ENCODE data around the gene PDXDC1.

DNA sequence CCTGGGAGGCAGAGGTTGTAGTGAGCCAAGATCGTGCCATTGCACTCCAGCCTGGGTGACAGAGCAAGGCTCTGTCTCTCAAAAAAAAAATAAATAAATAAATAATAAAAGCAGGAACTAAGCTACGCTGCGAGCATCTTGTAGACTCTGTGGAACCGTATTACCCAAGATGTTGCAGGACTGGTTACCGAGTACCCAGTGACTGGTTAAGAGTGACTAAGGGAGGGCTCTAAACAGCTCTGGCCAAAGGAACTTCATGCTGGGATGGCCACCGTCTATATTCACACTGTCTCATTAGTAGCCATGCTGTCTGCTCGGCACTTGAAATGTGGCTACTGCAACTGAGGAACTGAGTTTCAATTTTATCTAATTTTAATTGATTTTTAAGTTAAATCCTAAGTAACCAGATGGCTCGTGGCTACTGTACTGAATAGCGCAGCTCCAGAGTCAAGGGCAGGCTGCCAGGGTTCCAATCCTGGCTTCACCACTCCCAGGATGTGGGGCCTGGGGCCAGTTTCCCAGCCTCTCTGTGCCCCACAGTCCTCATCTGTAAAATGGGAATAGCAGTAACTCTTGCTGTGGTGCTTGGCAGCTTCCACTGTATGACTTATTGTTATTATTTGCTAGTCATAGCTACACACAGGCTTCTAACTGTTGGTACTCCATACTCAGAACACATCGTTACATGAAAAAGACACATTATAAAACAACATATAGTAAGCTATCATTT is 78.1 kb downstream of the PDXDC1 start:
- TF ChIP-seq, protein P1, sequence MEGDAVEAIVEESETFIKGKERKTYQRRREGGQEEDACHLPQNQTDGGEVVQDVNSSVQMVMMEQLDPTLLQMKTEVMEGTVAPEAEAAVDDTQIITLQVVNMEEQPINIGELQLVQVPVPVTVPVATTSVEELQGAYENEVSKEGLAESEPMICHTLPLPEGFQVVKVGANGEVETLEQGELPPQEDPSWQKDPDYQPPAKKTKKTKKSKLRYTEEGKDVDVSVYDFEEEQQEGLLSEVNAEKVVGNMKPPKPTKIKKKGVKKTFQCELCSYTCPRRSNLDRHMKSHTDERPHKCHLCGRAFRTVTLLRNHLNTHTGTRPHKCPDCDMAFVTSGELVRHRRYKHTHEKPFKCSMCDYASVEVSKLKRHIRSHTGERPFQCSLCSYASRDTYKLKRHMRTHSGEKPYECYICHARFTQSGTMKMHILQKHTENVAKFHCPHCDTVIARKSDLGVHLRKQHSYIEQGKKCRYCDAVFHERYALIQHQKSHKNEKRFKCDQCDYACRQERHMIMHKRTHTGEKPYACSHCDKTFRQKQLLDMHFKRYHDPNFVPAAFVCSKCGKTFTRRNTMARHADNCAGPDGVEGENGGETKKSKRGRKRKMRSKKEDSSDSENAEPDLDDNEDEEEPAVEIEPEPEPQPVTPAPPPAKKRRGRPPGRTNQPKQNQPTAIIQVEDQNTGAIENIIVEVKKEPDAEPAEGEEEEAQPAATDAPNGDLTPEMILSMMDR (IDR thresholded peaks at IDR 0.05) = no peak
- no peak for TF ChIP-seq POLR2A (IDR thresholded peaks at IDR 0.05)

Measured in uterus (tissue), 2 donors.